ENCODE data around the gene TEPSIN. TPM values are rescaled to one million over a fixed set of nuclear protein-coding genes. Genes with fewer than 3 reads are reported as not detected.

The TEPSIN gene
- total and polyA plus RNA-seq, 2 of the 13 experiments (the other 11 are each of a cell fraction or from before 2014, with no cell fraction given): 16.1 to 18.8 TPM

DNA sequence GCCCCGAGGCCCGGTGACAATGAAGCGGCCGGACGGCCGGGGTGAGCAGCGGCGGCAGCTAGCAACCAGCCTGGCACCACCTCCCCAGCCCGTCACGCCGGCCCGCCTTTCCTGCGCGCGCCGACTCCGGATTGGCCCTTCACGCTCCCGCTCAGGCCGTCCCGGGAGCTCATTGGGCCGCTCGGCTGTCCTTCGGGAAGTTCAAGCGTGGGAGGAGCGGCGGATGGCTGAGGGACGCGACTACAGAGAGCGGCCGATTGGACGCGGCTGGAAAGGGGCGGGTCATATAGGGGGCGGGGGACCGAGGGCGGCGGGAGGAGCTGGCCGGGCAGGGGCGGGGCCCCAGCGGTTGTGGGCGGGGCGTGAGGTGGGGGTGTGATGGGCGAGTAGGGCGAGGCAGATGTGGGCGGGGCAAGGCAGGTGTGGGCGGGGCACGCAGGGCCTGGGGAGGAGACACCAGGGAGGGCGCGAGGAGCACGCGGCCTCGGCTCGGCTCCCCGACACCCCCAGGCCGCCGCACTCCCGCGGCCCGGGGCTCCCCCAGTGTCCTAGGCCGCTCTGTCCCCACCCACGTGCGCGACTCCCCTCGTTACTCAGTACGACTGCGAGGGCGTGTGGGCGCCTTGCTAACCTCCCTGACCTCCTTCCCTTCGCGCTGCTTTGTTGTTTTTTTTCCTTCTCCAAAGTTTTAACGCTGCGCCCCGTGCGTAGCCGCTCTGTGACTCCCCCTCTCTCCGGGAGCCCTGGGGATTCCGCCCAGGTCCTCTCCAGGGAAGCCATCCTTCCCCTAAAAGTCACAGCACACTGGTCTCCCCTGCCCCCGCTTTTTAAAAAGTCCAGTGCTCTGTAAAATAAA is 15.7 kb downstream of the TEPSIN start, which contains the start of gene CEP131 (continued):
- TF ChIP-seq NFATC3 (CRISPR knock-in tag; IDR thresholded peaks at IDR 0.05): peak; percentile 74; the same call in 1 of the 2 replicates
- 0 out of 2 replicates have a peak, but pooled peaks have one; percentile 36 for TF ChIP-seq GATA4 (IDR thresholded peaks at IDR 0.05; ENCODE audit: borderline replicate concordance, low read depth)
- TF ChIP-seq SRSF9 (IDR thresholded peaks at IDR 0.05; ENCODE audit: borderline replicate concordance, insufficient read depth, low read depth, low read length, poor library complexity, severe bottlenecking): no peak
- no peak for TF ChIP-seq ATF7 (IDR thresholded peaks at IDR 0.05)
- TF ChIP-seq ATF7 (CRISPR knock-in tag; IDR thresholded peaks at IDR 0.05): no peak
- TF ChIP-seq, protein P1, sequence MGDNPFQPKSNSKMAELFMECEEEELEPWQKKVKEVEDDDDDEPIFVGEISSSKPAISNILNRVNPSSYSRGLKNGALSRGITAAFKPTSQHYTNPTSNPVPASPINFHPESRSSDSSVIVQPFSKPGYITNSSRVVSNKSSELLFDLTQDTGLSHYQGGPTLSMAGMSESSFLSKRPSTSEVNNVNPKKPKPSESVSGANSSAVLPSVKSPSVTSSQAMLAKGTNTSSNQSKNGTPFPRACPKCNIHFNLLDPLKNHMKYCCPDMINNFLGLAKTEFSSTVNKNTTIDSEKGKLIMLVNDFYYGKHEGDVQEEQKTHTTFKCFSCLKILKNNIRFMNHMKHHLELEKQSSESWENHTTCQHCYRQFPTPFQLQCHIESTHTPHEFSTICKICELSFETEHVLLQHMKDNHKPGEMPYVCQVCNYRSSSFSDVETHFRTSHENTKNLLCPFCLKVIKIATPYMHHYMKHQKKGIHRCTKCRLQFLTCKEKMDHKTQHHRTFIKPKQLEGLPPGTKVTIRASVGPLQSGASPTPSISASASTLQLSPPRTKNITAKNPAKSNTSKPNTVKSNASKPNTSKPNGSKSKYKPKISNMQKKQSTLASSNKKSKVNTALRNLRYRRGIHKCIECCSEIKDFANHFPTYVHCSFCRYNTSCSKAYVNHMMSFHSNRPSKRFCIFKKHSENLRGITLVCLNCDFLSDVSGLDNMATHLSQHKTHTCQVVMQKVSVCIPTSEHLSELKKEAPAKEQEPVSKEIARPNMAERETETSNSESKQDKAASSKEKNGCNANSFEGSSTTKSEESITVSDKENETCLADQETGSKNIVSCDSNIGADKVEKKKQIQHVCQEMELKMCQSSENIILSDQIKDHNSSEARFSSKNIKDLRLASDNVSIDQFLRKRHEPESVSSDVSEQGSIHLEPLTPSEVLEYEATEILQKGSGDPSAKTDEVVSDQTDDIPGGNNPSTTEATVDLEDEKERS (CRISPR knock-in tag; IDR thresholded peaks at IDR 0.05): peak; percentile 65; the same call in 1 of the 2 replicates
- TF ChIP-seq MIER3 (CRISPR knock-in tag; IDR thresholded peaks at IDR 0.05; ENCODE audit: borderline replicate concordance): peak; percentile 55; the same call in 1 of the 2 replicates
- TF ChIP-seq, protein P2, sequence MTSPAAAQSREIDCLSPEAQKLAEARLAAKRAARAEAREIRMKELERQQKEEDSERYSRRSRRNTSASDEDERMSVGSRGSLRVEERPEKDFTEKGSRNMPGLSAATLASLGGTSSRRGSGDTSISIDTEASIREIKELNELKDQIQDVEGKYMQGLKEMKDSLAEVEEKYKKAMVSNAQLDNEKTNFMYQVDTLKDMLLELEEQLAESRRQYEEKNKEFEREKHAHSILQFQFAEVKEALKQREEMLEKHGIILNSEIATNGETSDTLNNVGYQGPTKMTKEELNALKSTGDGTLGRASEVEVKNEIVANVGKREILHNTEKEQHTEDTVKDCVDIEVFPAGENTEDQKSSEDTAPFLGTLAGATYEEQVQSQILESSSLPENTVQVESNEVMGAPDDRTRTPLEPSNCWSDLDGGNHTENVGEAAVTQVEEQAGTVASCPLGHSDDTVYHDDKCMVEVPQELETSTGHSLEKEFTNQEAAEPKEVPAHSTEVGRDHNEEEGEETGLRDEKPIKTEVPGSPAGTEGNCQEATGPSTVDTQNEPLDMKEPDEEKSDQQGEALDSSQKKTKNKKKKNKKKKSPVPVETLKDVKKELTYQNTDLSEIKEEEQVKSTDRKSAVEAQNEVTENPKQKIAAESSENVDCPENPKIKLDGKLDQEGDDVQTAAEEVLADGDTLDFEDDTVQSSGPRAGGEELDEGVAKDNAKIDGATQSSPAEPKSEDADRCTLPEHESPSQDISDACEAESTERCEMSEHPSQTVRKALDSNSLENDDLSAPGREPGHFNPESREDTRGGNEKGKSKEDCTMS (CRISPR knock-in tag; conservative IDR thresholded peaks at IDR 0.05): no peak
- peak; percentile 71; the same call in 1 of the 2 replicates for TF ChIP-seq ZNF468 (CRISPR knock-in tag; IDR thresholded peaks at IDR 0.05)
- TF ChIP-seq, protein P3, sequence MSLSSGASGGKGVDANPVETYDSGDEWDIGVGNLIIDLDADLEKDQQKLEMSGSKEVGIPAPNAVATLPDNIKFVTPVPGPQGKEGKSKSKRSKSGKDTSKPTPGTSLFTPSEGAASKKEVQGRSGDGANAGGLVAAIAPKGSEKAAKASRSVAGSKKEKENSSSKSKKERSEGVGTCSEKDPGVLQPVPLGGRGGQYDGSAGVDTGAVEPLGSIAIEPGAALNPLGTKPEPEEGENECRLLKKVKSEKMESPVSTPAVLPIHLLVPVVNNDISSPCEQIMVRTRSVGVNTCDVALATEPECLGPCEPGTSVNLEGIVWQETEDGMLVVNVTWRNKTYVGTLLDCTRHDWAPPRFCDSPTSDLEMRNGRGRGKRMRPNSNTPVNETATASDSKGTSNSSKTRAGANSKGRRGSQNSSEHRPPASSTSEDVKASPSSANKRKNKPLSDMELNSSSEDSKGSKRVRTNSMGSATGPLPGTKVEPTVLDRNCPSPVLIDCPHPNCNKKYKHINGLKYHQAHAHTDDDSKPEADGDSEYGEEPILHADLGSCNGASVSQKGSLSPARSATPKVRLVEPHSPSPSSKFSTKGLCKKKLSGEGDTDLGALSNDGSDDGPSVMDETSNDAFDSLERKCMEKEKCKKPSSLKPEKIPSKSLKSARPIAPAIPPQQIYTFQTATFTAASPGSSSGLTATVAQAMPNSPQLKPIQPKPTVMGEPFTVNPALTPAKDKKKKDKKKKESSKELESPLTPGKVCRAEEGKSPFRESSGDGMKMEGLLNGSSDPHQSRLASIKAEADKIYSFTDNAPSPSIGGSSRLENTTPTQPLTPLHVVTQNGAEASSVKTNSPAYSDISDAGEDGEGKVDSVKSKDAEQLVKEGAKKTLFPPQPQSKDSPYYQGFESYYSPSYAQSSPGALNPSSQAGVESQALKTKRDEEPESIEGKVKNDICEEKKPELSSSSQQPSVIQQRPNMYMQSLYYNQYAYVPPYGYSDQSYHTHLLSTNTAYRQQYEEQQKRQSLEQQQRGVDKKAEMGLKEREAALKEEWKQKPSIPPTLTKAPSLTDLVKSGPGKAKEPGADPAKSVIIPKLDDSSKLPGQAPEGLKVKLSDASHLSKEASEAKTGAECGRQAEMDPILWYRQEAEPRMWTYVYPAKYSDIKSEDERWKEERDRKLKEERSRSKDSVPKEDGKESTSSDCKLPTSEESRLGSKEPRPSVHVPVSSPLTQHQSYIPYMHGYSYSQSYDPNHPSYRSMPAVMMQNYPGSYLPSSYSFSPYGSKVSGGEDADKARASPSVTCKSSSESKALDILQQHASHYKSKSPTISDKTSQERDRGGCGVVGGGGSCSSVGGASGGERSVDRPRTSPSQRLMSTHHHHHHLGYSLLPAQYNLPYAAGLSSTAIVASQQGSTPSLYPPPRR (CRISPR knock-in tag; IDR thresholded peaks at IDR 0.05; ENCODE audit: borderline replicate concordance): no peak; the same call in 1 of the 2 replicates
- no peak for TF ChIP-seq ZNF17 (CRISPR knock-in tag; IDR thresholded peaks at IDR 0.05)
- 0 out of 2 replicates have a peak, but pooled peaks have one; percentile 13 for TF ChIP-seq PCBP1 (IDR thresholded peaks at IDR 0.05; ENCODE audit: borderline replicate concordance, low read depth, low read length)
- no peak for TF ChIP-seq ZNF101 (CRISPR knock-in tag; IDR thresholded peaks at IDR 0.05; ENCODE audit: borderline replicate concordance, low read depth)
- no peak for TF ChIP-seq FOXA1 (IDR thresholded peaks at IDR 0.05)
- peak; percentile 20; the same call in 1 of the 2 replicates for TF ChIP-seq FOXA1 (CRISPR knock-in tag; IDR thresholded peaks at IDR 0.05)
- no peak for TF ChIP-seq PRPF4 (IDR thresholded peaks at IDR 0.05; ENCODE audit: low read depth, low read length, poor library complexity, severe bottlenecking)
- TF ChIP-seq NR2C2 (CRISPR knock-in tag; IDR thresholded peaks at IDR 0.05; ENCODE audit: borderline replicate concordance): no peak; the same call in 1 of the 2 replicates
- no peak for TF ChIP-seq NFE2 (CRISPR knock-in tag; IDR thresholded peaks at IDR 0.05)
